Measurements from ENCODE around the gene MMP7. TPM values are rescaled to one million over a fixed set of nuclear protein-coding genes. Genes with fewer than 3 reads are reported as not detected.

Gene MMP7
- total and polyA plus RNA-seq, 4 donors: 0.99 to 1.8 (median 1.4) TPM; not detected in 1

GRCh38 chr11:102489186-102490145 lies 41.1 kb downstream of the MMP7 start:
- no peak for TF ChIP-seq RXRA (IDR thresholded peaks at IDR 0.05)
- no peak for TF ChIP-seq SP1 (IDR thresholded peaks at IDR 0.05)
- TF ChIP-seq, protein P1, sequence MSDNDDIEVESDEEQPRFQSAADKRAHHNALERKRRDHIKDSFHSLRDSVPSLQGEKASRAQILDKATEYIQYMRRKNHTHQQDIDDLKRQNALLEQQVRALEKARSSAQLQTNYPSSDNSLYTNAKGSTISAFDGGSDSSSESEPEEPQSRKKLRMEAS (IDR thresholded peaks at IDR 0.05): no peak
- no peak for TF ChIP-seq HNF4G (IDR thresholded peaks at IDR 0.05)
- TF ChIP-seq, protein P2, sequence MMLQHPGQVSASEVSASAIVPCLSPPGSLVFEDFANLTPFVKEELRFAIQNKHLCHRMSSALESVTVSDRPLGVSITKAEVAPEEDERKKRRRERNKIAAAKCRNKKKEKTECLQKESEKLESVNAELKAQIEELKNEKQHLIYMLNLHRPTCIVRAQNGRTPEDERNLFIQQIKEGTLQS (IDR thresholded peaks at IDR 0.05): no peak
- no peak for TF ChIP-seq HNF4A (conservative IDR thresholded peaks at IDR 0.05)
- TF ChIP-seq ZBTB33 (IDR thresholded peaks at IDR 0.05): no peak
- TF ChIP-seq TAF1 (conservative IDR thresholded peaks at IDR 0.05): no peak
- no peak overlapping the region for H3K27ac ChIP-seq (ENCODE audit: low read depth in 1 of 2, low read length in 2 of 2)
- H3K9ac ChIP-seq (ENCODE audit: low read depth in 1 of 2, low read length in 2 of 2): no peak overlapping the region
- no peaks in the 10 kb centered on the region for H3K36me3 ChIP-seq (ENCODE audit: control insufficient read depth in 4 of 4, insufficient read depth in 3 of 4, low read depth in 1 of 4, low read length in 3 of 4)
- 82% methylated on average over 5 of the region's 5 CpGs for WGBS
- peaks cover 3 to 18% (median 10%) of the 10 kb centered on the region in 4 donors for H3K4me1 ChIP-seq (ENCODE audit: control insufficient read depth in 4 of 4, insufficient read depth in 4 of 4, low read length in 3 of 4)
- no peaks in the 10 kb centered on the region for H3K27me3 ChIP-seq (ENCODE audit: control insufficient read depth in 4 of 4, insufficient read depth in 4 of 4, low read length in 3 of 4)
- DNase-seq (ENCODE audit: low spot score): no peak
- no peaks in the 10 kb centered on the region for H3K9me3 ChIP-seq (ENCODE audit: control insufficient read depth in 4 of 4, low read length in 3 of 4)
- H3K4me3 ChIP-seq (ENCODE audit: low read depth in 1 of 3, low read length in 3 of 3): no peak overlapping the region

DNA sequence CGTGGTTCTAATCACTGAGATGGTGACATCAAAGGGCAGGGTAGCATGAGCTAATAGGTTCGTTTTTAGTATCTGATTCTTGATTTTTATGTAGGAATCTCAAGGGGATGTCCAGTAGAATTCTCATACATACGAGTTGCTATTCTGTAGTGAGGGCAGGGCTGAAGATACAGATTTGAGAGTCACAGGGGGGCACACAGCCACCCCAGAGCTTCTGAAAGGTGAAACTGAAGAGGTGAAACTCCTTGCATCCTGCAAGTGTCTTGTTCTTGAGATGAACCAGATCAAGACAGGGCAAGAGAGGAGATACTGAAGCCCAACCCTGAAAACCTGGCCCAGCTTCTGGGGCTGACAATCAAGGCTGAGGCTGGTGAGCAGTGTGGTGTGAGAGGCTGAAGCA lies 42.3 kb downstream of the MMP7 start:
- WGBS: 89% methylated on average over 3 of the region's 3 CpGs
- no peak for DNase-seq (ENCODE audit: low spot score)
- no peak overlapping the region for H3K4me3 ChIP-seq (ENCODE audit: low read depth in 1 of 3, low read length in 3 of 3)
- H3K36me3 ChIP-seq (ENCODE audit: control insufficient read depth in 4 of 4, insufficient read depth in 3 of 4, low read depth in 1 of 4, low read length in 3 of 4): no peaks in the 10 kb centered on the region
- no peak overlapping the region for H3K9ac ChIP-seq (ENCODE audit: low read depth in 1 of 2, low read length in 2 of 2)
- TF ChIP-seq RAD21 (IDR thresholded peaks at IDR 0.05): no peak
- TF ChIP-seq, protein P1 (IDR thresholded peaks at IDR 0.05): no peak
- TF ChIP-seq HNF4G (IDR thresholded peaks at IDR 0.05): no peak
- no peak for TF ChIP-seq SP1 (IDR thresholded peaks at IDR 0.05)
- TF ChIP-seq TAF1 (conservative IDR thresholded peaks at IDR 0.05): no peak
- TF ChIP-seq FOXA2 (IDR thresholded peaks at IDR 0.05): no peak
- TF ChIP-seq REST (IDR thresholded peaks at IDR 0.05): no peak
- no peak for TF ChIP-seq EGR1 (IDR thresholded peaks at IDR 0.05; ENCODE audit: low read depth in 2 of 2)
- TF ChIP-seq HNF4A (conservative IDR thresholded peaks at IDR 0.05): no peak
- TF ChIP-seq RXRA (IDR thresholded peaks at IDR 0.05): no peak
- TF ChIP-seq FOXA1 (IDR thresholded peaks at IDR 0.05): no peak
- no peak for TF ChIP-seq JUND (IDR thresholded peaks at IDR 0.05)
- no peak for TF ChIP-seq ZBTB33 (IDR thresholded peaks at IDR 0.05)
- TF ChIP-seq, protein P3, sequence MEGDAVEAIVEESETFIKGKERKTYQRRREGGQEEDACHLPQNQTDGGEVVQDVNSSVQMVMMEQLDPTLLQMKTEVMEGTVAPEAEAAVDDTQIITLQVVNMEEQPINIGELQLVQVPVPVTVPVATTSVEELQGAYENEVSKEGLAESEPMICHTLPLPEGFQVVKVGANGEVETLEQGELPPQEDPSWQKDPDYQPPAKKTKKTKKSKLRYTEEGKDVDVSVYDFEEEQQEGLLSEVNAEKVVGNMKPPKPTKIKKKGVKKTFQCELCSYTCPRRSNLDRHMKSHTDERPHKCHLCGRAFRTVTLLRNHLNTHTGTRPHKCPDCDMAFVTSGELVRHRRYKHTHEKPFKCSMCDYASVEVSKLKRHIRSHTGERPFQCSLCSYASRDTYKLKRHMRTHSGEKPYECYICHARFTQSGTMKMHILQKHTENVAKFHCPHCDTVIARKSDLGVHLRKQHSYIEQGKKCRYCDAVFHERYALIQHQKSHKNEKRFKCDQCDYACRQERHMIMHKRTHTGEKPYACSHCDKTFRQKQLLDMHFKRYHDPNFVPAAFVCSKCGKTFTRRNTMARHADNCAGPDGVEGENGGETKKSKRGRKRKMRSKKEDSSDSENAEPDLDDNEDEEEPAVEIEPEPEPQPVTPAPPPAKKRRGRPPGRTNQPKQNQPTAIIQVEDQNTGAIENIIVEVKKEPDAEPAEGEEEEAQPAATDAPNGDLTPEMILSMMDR (IDR thresholded peaks at IDR 0.05; ENCODE audit: low read depth, low read length, missing input control): no peak
- TF ChIP-seq GABPA (IDR thresholded peaks at IDR 0.05 in 1 of 2, conservative IDR thresholded peaks at IDR 0.05 in 1 of 2): no peak
- no peak for TF ChIP-seq NR2F2 (IDR thresholded peaks at IDR 0.05)
- TF ChIP-seq, protein P2 (IDR thresholded peaks at IDR 0.05): no peak
- H3K4me1 ChIP-seq (ENCODE audit: control insufficient read depth in 4 of 4, insufficient read depth in 4 of 4, low read length in 3 of 4): peaks cover 3 to 9% (median 6%) of the 10 kb centered on the region in 4 donors
- H3K27ac ChIP-seq (ENCODE audit: low read depth in 1 of 2, low read length in 2 of 2): no peak overlapping the region
- no peaks in the 10 kb centered on the region for H3K9me3 ChIP-seq (ENCODE audit: control insufficient read depth in 4 of 4, low read length in 3 of 4)
- no peaks in the 10 kb centered on the region for H3K27me3 ChIP-seq (ENCODE audit: control insufficient read depth in 4 of 4, insufficient read depth in 4 of 4, low read length in 3 of 4)
